ENCODE results near the gene ARHGEF3. TPM values are rescaled to one million over a fixed set of nuclear protein-coding genes. Genes with fewer than 3 reads are reported as not detected.
"Not testable (repeated sequence)": the region's sequence is repeated elsewhere in the genome, so short reads cannot be mapped to it uniquely, and the experiment has no call there.

The ARHGEF3 gene
- total RNA-seq, 6 experiments from 2014 or later: 1.0 to 2.9 (median 1.6) TPM

DNA sequence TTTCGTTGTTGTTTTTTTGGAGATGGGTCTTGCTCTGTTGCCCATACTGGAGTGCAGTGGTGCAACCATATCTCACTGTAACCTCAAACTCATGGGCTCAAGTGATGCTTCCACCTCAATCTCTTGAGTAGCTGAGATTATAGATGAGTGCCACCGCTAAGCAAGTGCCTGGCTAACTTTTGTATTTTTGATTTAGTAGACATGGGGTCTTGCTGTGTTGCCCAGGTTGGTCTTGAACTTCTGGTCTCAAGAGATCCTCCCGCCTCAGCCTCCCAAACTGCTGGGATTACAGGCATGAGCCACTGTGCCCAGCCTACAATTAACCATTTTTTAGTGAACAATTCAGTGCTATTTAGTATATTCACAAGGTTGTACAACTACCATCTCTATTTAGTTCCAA is 42.2 kb downstream of the ARHGEF3 start:
- 67% methylated on average over 1 of the region's 3 CpGs for WGBS (ENCODE audit: insufficient coverage, low coverage, low lambda C conversion rate, missing lambda C conversion rate)
- Histone ChIP-seq H3K9me3 (no peaks in the 10 kb centered on the region), H3K27ac (no peak overlapping the region)

DNA sequence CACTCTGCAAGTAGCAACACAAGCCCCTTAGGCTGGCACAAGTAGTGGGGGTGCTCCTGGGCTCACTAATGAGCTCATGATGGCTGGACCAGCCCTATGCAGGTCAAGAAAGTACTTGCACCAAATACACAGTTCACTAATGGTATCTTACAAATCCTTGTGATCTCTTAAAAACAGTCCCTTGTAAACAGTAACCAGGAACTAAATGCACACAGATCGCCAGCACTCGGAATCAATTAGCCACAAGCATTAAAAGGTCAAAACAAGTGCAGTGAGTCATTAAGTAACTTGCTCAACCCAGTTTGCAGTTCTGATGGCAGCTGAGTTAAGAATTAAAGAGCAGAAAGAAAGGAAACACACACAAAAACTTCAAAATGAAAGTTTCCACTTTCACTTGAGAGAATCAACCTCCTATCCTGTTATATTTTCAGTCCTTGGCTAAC is 43.2 kb downstream of the ARHGEF3 start:
- no peaks in the 10 kb centered on the region for H3K9me3 ChIP-seq
- H3K27me3 ChIP-seq: no peaks in the 10 kb centered on the region
- H3K4me3 ChIP-seq: no peak overlapping the region
- DNase-seq (no peak), ATAC-seq (peak; percentile 44 to 92 (median 74))
- intact Hi-C loops (cut with DNase I): no loop called here
- 17% methylated on average over 1 of the region's 2 CpGs for WGBS (ENCODE audit: insufficient coverage, low coverage, low lambda C conversion rate, missing lambda C conversion rate)
- H3K36me3 ChIP-seq: no peaks in the 10 kb centered on the region
- TF ChIP-seq, protein P1, sequence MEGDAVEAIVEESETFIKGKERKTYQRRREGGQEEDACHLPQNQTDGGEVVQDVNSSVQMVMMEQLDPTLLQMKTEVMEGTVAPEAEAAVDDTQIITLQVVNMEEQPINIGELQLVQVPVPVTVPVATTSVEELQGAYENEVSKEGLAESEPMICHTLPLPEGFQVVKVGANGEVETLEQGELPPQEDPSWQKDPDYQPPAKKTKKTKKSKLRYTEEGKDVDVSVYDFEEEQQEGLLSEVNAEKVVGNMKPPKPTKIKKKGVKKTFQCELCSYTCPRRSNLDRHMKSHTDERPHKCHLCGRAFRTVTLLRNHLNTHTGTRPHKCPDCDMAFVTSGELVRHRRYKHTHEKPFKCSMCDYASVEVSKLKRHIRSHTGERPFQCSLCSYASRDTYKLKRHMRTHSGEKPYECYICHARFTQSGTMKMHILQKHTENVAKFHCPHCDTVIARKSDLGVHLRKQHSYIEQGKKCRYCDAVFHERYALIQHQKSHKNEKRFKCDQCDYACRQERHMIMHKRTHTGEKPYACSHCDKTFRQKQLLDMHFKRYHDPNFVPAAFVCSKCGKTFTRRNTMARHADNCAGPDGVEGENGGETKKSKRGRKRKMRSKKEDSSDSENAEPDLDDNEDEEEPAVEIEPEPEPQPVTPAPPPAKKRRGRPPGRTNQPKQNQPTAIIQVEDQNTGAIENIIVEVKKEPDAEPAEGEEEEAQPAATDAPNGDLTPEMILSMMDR (IDR thresholded peaks at IDR 0.05): no peak
- no peak for TF ChIP-seq POLR2A (IDR thresholded peaks at IDR 0.05)
- H3K27ac ChIP-seq: no peak overlapping the region
- H3K4me1 ChIP-seq: peaks cover 0 to 8% (median 0%) of the 10 kb centered on the region in 4 donors

More for the DNA sequence above, 42.2 kb downstream of the ARHGEF3 start:
- intact Hi-C loops (cut with DNase I): no loop called here
- no peak for DNase-seq
- ATAC-seq: no peak
- no peak overlapping the region for H3K4me3 ChIP-seq
- peaks cover 0 to 8% (median 0%) of the 10 kb centered on the region in 4 donors for H3K4me1 ChIP-seq
- TF ChIP-seq, protein P1 (IDR thresholded peaks at IDR 0.05): no peak
- TF ChIP-seq POLR2A (IDR thresholded peaks at IDR 0.05): no peak
- H3K36me3 ChIP-seq: no peaks in the 10 kb centered on the region
- H3K27me3 ChIP-seq: no peaks in the 10 kb centered on the region

DNA sequence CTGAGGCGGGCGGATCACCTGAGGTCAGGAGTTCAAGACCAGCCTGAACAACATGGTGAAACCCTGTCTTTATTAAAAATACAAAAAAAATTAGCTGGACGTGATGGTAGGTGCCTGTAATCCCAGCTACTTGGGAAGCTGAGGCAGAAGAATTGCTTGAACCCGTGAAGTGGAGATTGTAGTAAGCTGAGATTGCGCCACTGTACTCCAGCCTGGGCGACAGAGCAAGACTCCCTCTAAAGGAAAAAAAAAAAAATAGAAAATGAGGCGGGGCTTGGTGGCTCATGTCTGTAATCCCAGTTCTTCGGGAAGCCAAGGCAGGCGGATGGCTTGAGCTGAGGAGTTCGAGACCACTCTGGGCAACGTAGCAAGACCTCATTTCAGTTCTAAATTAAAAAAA is 43.7 kb downstream of the ARHGEF3 start:
- H3K4me3 ChIP-seq; H3K36me3 ChIP-seq; intact Hi-C loops (cut with DNase I); DNase-seq; H3K27ac ChIP-seq; H3K4me1 ChIP-seq; ATAC-seq; H3K9me3 ChIP-seq; H3K27me3 ChIP-seq: not testable (repeated sequence)
- WGBS (ENCODE audit: insufficient coverage, low coverage, low lambda C conversion rate, missing lambda C conversion rate): 77% methylated on average over 9 of the region's 11 CpGs

DNA sequence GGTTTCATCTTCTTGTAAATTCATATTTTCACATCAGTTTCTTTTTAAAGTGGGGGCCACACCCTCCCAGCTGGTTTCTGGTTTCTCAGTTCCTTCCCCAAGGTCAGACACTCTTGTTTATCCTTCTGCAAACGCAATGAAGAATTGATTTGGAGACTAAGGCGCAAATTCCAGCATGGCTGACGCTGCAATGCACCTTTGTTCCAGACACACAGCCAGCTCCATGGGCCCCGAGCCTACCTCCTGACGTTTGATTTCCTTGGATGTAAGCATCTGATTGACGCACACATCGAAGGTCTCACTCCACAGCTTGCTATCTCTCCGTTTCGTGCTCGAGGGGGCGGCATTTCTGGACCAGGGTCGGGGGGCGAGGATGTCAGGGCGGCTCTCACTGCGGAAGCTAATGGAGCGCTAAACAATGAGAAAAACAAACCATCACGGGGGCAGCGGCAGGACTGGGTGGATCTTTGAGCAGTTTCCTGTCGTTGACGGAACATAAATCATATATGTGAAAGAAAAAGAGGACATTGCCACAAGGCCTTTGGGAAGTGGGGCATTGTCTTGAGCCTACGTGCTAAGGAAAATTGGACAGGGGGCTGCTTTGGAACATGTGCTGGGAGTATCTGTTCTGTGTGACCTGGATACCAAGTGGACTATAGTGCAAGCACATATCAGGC is 46.9 kb downstream of the ARHGEF3 start:
- no peaks in the 10 kb centered on the region for H3K36me3 ChIP-seq
- peak overlapping the region in 1 of 3 donors; percentile 22 for H3K4me3 ChIP-seq
- peak; percentile 10 for TF ChIP-seq POLR2A (IDR thresholded peaks at IDR 0.05)
- TF ChIP-seq, protein P1 (IDR thresholded peaks at IDR 0.05): no peak
- H3K9me3 ChIP-seq: peaks cover 0 to 2% (median 0%) of the 10 kb centered on the region in 4 donors
- no peaks in the 10 kb centered on the region for H3K27me3 ChIP-seq
- 66% methylated on average over 21 of the region's 21 CpGs for WGBS (ENCODE audit: insufficient coverage, low coverage, low lambda C conversion rate, missing lambda C conversion rate)
- H3K4me1 ChIP-seq: peaks cover 0 to 8% (median 0%) of the 10 kb centered on the region in 4 donors
- intact Hi-C loops (cut with DNase I): no loop called here
- DNase-seq (peak in 1 of 3 donors; percentile 29), ATAC-seq (peak; percentile 52 to 69 (median 56))
- peak overlapping the region in 2 of 3 donors; percentile 26 to 41 for H3K27ac ChIP-seq

DNA sequence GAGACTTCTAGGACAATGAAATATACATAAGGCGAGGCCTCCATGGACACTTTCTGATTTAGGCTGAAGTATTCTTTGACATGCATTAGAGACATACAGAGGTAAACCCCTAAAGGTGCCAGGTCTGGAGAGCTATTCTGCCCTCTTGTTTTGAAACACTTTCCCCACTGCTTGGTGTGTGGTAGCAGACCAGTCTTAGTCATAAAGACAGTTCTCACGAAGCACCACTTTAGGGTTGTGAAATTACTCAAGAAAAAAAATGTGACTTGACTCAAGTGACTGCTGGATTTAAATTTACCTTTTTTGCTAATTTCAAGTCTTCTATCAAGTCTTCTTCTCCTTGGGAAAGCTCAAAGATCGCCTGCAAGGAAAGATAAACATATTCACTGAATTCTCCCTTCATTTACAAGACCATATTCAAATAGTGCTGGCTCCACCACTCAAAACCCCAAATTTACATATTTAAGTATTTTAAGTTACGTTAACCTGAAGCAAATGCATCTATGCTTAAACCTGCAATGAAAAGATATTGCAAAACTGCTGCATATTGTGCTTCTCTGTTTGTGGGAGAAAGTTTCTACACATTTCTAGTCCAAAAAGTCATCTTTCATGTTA is 48.4 kb downstream of the ARHGEF3 start:
- peaks cover 0 to under 1% (median 0%) of the 10 kb centered on the region in 4 donors for H3K4me1 ChIP-seq

More for the DNA sequence above, 48.4 kb downstream of the ARHGEF3 start:
- no peaks in the 10 kb centered on the region for H3K36me3 ChIP-seq
- 60% methylated on average over 4 of the region's 4 CpGs for WGBS (ENCODE audit: insufficient coverage, low coverage, low lambda C conversion rate, missing lambda C conversion rate)
- H3K27ac ChIP-seq: no peak overlapping the region
- H3K9me3 ChIP-seq: peaks cover 0 to 5% (median 0%) of the 10 kb centered on the region in 4 donors
- TF ChIP-seq POLR2A (IDR thresholded peaks at IDR 0.05): no peak
- TF ChIP-seq, protein P1 (IDR thresholded peaks at IDR 0.05): no peak
- no peak for DNase-seq
- no peaks in the 10 kb centered on the region for H3K27me3 ChIP-seq
- no peak overlapping the region for H3K4me3 ChIP-seq
- no peak for ATAC-seq
- intact Hi-C loops (cut with DNase I): no loop called here
